ENCODE results near the gene SAMM50. TPM values are rescaled to one million over a fixed set of nuclear protein-coding genes. Genes with fewer than 3 reads are reported as not detected.
"Not testable (repeated sequence)": the region's sequence is repeated elsewhere in the genome, so short reads cannot be mapped to it uniquely, and the experiment has no call there.

SAMM50 gene
- total RNA-seq, 1 donor from 2014 or later = 38.7 TPM

- DNase-seq (ENCODE audit: low spot score) = no peak
Measured at GRCh38 chr22:44000123-44000522, 44.9 kb downstream of the SAMM50 start.

GRCh38 chr22:44001521-44001920 is 46.3 kb downstream of the SAMM50 start:
- no peak for DNase-seq (ENCODE audit: low spot score)

DNA sequence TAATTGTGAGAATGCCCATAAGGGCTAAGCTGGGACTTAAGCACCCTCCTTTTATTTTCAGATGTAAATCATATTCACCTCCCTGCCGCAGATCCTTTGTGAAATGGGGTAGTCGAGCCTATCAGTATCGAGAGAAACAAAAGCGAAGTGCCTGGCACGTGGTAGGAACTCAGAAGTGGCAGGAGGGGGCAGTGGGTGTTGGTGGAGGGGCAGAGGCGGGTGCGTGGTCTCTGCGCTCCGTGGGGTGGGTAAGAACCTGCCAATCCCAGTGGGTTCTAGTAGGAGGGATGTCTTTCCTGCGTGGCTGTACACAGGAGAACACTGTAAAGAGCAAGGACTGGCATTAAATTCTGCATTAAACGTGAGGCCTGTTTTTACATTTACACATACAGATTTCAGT is 47.1 kb downstream of the SAMM50 start:
- no peak for DNase-seq (ENCODE audit: low spot score)

DNA sequence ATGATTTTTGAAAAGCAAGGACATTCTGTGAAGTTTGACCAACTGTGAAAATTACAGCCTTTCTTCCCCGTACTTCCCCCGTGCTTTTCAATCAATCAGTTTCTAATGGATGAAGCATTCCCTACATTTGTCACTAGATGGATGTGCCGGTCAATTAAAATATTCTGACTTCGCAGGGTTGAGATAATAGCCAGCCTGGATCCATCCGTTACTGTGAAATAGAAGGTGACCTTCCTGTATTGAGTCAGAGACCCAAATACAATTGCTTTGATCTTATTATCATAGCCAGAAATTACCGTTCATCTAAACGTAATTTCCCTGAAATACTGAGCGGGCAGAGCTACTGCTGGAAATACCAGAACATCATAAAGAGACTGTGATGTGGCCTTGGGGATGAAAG is 47.8 kb downstream of the SAMM50 start:
- DNase-seq (ENCODE audit: low spot score) = no peak

- DNase-seq (ENCODE audit: low spot score) = no peak
Measured at GRCh38 chr22:44003405-44004103, 48.3 kb downstream of the SAMM50 start.

DNA sequence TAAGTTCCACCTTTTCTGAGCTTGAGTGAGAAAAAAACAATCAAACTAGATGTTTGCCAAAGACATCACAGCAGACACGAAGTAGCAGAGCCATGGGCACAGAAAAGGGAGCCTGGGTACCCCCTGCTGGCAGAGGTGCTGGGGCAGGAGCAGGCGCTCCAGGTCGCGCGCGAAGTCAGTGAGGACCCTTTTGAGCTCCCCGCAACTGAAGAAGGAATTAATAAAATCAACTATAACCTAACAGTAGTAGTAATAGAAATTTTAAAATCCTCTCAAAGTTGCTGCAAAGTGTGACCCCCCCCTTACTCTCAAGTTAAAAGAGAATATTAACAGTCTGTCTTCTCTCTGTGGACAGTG is 48.8 kb downstream of the SAMM50 start:
- no peak for DNase-seq (ENCODE audit: low spot score)

DNA sequence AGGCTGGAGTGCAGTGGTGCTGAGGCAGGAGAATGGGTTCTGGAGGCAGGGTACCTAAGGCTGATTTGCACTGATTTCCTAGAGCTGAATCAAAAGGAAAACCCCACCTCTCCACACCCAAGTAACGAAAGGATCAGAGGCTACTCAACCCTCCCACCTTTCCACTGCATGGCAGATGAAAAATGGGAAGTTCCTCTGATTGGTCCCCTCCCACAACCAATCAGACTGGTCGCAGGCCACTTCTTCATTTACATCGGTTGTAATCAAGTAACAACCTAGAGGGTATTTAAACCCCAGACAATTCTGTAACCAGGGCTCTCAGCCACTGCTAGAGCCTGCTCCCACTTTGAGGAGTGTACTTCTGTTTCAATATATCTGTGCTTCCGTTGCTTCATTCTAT is 50.3 kb downstream of the SAMM50 start:
- DNase-seq (ENCODE audit: low spot score) = no peak

DNA sequence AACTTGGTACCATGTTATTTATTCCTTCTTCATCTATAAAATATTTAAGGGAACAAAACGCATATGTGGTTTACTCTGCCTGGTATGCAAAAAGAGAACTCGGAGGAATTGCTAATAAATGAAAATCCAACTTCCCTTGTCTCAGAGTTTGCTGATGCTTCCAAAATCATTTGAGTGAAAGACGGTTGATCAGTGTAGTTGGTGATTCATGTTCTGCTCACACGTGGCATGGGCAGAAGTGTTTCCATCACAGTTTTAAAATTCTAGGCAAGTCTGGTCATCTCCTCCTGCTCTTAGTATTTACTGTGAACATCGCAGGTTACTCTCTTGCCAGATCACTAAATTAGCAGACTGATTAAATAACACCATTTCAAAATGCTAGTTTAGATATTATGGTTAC is 56.9 kb downstream of the SAMM50 start:
- DNase-seq (ENCODE audit: low spot score) = no peak

DNA sequence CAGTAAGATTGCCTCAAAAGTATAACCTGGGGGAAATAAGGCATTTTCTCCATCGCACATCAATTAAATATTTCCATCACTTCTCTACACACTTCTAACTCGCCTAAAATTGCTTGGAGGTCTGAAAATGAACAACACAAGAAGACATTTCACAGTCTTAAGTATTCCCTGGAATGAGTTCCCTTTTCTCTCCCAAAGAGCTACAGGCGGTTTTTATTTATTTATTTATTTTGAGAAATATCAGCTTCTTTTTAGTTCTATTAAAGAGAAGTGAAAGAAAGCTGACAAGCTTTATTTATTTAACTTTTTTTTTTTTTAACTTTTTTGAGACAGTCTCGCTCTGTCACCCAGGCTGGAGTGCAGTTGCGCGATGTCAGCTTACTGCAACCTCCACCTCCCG is 57.3 kb downstream of the SAMM50 start:
- DNase-seq (ENCODE audit: low spot score) = no peak

GRCh38 chr22:44014241-44014640 is 59.0 kb downstream of the SAMM50 start:
- DNase-seq (ENCODE audit: low spot score) = no peak

DNA sequence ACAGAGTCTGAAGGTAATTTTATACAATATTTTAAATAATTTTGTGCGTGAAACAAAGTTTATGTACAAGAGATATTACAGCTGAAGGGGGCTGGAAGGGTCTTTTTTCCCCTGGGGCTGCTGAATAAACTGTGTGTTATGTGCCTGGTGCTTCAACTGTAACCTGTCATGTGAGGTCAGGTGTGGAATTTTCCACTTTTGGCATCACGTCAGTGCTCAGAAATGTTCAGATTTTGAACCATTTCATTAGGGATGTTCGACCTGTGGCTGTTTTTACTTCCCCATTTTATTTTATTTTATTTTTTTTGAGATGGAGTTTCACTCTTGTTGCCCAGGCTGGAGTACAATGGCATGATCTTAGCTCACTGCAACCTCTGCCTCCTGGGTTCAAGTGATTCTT is 61.3 kb downstream of the SAMM50 start:
- not testable (repeated sequence) for DNase-seq (ENCODE audit: low spot score)

DNA sequence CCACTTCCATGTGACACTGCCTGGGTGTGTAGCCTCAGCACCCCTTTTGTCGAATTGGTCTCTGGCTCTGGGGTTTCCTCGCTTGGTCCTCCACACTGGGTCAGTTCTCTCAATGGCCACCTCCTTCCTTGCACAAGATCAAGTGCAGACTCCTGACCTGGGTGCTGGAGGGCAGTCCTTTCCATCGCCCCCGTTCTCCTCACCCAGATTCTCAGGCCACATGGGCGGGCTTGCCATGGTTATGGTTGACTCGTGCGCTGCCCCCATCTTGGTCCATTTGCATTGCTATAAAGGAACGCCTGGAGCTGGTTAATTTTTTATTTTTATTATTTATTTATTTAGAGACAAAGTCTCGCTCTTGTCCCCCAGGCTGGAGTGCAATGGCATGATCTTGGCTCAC is 63.4 kb downstream of the SAMM50 start:
- DNase-seq (ENCODE audit: low spot score) = no peak

DNA sequence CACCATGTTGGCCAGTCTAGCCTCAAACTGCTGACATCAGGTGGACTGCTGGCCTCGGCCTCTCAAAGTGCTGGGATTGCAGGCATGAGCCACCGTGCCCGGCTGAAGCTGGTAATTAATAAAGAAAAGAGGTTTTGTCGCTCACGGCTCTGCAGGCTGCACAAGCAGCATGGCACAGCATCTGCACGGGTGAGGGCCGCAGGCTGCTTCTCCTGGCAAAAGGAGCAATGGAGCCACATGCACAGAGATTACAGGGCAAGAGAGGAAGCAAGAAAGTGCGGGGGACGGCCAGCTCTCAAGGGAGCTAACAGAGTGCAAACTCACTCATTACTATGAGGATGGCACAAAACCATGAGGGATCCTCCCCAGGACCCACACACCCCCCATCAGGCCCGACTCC is 64.2 kb downstream of the SAMM50 start:
- no peak for DNase-seq (ENCODE audit: low spot score)

DNA sequence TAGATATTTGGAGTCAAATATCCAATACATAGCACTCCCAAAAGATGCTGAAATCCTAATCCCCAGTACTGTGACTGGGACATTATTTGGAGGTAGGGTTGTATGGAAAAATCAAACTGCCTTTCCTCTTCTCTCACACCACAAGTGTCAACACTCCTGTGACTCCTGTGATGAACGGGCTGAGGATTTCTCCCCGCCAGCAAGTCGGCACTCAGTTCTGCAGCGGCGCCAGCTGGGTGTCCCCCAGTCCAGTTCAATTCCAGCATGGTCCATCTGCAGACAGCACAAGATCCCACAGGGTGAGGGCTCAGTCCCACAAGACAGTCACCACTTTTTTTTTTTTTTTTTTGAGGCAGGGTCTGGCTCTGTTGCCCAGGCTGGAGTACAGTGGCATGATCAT is 64.6 kb downstream of the SAMM50 start:
- no peak for DNase-seq (ENCODE audit: low spot score)

- no peak for DNase-seq (ENCODE audit: low spot score)
Measured at GRCh38 chr22:44020981-44021380, 65.7 kb downstream of the SAMM50 start.

GRCh38 chr22:44023404-44024287 is 68.4 kb downstream of the SAMM50 start:
- no peak for DNase-seq (ENCODE audit: low spot score)

- DNase-seq (ENCODE audit: low spot score) = no peak
Measured at GRCh38 chr22:44024288-44024921, 69.2 kb downstream of the SAMM50 start, which contains the start of gene PARVB. Gene PARVB (plus strand): TSS chr22:44024302. CDS start chr22:44024340, 38 bp downstream.

DNA sequence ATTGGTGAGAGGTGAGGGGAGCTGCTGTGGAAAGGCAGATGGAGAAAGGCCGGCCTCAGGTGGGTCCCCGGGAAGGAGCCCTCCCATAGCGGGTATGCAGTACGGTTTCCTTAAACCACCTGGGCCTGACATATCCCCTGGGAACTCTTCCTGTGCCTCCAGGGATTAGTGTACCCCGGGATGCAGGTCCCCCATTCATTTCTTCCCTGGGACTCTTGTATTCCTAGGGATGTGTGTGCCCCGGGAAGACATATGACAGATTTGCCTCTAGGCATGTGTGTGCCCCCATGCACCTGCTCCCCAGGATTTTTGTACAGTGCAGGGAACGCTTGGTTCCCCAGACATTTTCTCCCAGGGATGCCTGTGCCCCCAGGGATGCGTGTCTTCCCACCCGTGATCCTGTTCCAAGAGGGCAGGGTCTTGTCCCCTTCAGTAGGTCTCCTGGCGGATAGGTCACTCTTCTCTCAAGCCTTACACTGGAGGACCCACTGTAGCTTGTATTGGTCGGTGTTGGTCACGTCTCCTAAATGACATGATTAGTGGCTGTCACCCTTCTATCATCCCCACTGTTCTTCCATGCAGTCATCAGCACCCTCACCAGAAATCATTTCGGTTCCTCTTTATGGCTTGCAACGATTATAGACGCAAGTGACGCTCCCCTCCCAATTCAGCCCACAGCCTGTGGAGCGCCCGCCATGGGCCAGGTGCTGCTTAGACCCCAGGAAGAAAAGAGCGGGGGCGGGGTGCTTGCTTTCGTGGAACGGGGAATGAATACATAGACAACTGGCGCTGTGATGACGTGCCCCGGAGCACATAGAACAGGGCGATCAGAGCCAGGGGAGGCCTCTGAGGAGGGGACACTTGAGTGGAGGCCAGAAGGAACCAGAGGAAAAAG is 70.2 kb downstream of the SAMM50 start:
- DNase-seq (ENCODE audit: low spot score) = peak; percentile 56

- DNase-seq (ENCODE audit: low spot score) = no peak
Measured at GRCh38 chr22:44026066-44026629, 70.9 kb downstream of the SAMM50 start.

GRCh38 chr22:44026630-44027511 is 71.6 kb downstream of the SAMM50 start:
- peak; percentile 73 for DNase-seq (ENCODE audit: low spot score)
